Measurements from ENCODE around the gene CTNNBIP1. TPM values are rescaled to one million over a fixed set of nuclear protein-coding genes. Genes with fewer than 3 reads are reported as not detected.

The CTNNBIP1 gene
- total RNA-seq, 1 experiment from 2014 or later, result 31.4 TPM

- POLR2A ChIA-PET, result interaction anchor here (0.7 to 4.6 kb wide), 6 partner anchors 17 to 143 kb away, joined by 3 to 77 read pairs (median 5); partner anchors contain the start of genes LZIC and NMNAT1
- Mint-ChIP-seq H3K4me3 (ENCODE audit: unreplicated experiment) (peak overlapping the region; percentile 91), H3K27me3 (ENCODE audit: insufficient read depth, unreplicated experiment) (no peaks in the 10 kb centered on the region), H3K27ac (ENCODE audit: low read depth, unreplicated experiment) (peak overlapping the region; percentile 94), H3K36me3 (ENCODE audit: insufficient read depth, unreplicated experiment) (no peaks in the 10 kb centered on the region), H3K9me3 (ENCODE audit: unreplicated experiment) (no peaks in the 10 kb centered on the region), H3K4me1 (ENCODE audit: insufficient read depth, unreplicated experiment) (peaks cover 30% of the 10 kb centered on the region)
- TF ChIP-seq CTCF (IDR thresholded peaks at IDR 0.05; ENCODE audit: unreplicated experiment), result no peak
- no TSS peak for BruUV-seq (replicated peaks)
- CTCF ChIA-PET, result interaction anchor here (0.7 to 0.9 kb wide), 3 partner anchors 12 to 33 kb away, joined by 3 read pairs; no protein-coding TSS in a partner anchor
- intact Hi-C loops (cut with micrococcal nuclease), result loop anchor here (5.0 kb wide), 1 partner anchor 82 kb away; no protein-coding TSS in a partner anchor
- DNase-seq (ENCODE audit: unreplicated experiment), result peak; percentile 48
Measured at GRCh38 chr1:9909234-9910046, 629 bp downstream of the CTNNBIP1 start.

GRCh38 chr1:9908871-9909233 lies 1.2 kb downstream of the CTNNBIP1 start:
- no peaks in the 10 kb centered on the region for H3K36me3 Mint-ChIP-seq (ENCODE audit: insufficient read depth, unreplicated experiment)
- ChIA-PET CTCF (interaction anchor here (0.7 to 0.9 kb wide), 3 partner anchors 11 to 33 kb away, joined by 3 read pairs; no protein-coding TSS in a partner anchor), POLR2A (interaction anchor here (0.7 to 4.6 kb wide), 5 partner anchors 16 to 142 kb away, joined by 3 to 77 read pairs (median 4); partner anchors contain the start of genes LZIC and NMNAT1)
- BruUV-seq (replicated peaks), result TSS peak; percentile 50
- H3K27ac Mint-ChIP-seq (ENCODE audit: low read depth, unreplicated experiment), result peak overlapping the region; percentile 94
- H3K9me3 Mint-ChIP-seq (ENCODE audit: unreplicated experiment), result no peaks in the 10 kb centered on the region
- intact Hi-C loops (cut with micrococcal nuclease), result no loop called here
- DNase-seq (ENCODE audit: unreplicated experiment), result no peak
- H3K4me3 Mint-ChIP-seq (ENCODE audit: unreplicated experiment), result peak overlapping the region; percentile 91
- peaks cover 30% of the 10 kb centered on the region for H3K4me1 Mint-ChIP-seq (ENCODE audit: insufficient read depth, unreplicated experiment)
- no peak for TF ChIP-seq CTCF (IDR thresholded peaks at IDR 0.05; ENCODE audit: unreplicated experiment)
- no peaks in the 10 kb centered on the region for H3K27me3 Mint-ChIP-seq (ENCODE audit: insufficient read depth, unreplicated experiment)

GRCh38 chr1:9907441-9907840 lies 2.6 kb downstream of the CTNNBIP1 start:
- CTCF ChIA-PET, result interaction anchor here (0.8 to 1.5 kb wide), 2 partner anchors 36 to 39 kb away, joined by 3 to 4 read pairs; partner anchors contain the start of genes LZIC and NMNAT1
- POLR2A ChIA-PET, result interaction anchor here (0.6 to 4.6 kb wide), 3 partner anchors 15 to 993 kb away, joined by 3 to 77 read pairs (median 3); partner anchors contain the start of genes LZIC and NMNAT1
- H3K4me1 Mint-ChIP-seq (ENCODE audit: insufficient read depth, unreplicated experiment), result peaks cover 30% of the 10 kb centered on the region

More at GRCh38 chr1:9907441-9907840, 2.6 kb downstream of the CTNNBIP1 start:
- no TSS peak for BruUV-seq (replicated peaks)
- Mint-ChIP-seq H3K9me3 (ENCODE audit: unreplicated experiment) (no peaks in the 10 kb centered on the region), H3K36me3 (ENCODE audit: insufficient read depth, unreplicated experiment) (no peaks in the 10 kb centered on the region), H3K27ac (ENCODE audit: low read depth, unreplicated experiment) (no peak overlapping the region), H3K27me3 (ENCODE audit: insufficient read depth, unreplicated experiment) (no peaks in the 10 kb centered on the region), H3K4me3 (ENCODE audit: unreplicated experiment) (no peak overlapping the region)
- TF ChIP-seq CTCF (IDR thresholded peaks at IDR 0.05; ENCODE audit: unreplicated experiment), result no peak
- intact Hi-C loops (cut with micrococcal nuclease), result no loop called here
- no peak for DNase-seq (ENCODE audit: unreplicated experiment)

All from MCF 10A (cell line).